ENCODE data around the gene TFCP2.

The TFCP2 gene

GRCh38 chr12:51174501-51174900 is 1.6 kb upstream of the TFCP2 start:
- CTCF ChIA-PET = interaction anchor here (0.8 to 1.4 kb wide), 5 partner anchors 9 to 78 kb away, joined by 3 to 8 read pairs (median 3); no protein-coding TSS in a partner anchor
- POLR2A ChIA-PET = interaction anchor here (0.5 kb wide), 1 partner anchor 70 kb away, joined by 9 read pairs; no protein-coding TSS in a partner anchor

DNA sequence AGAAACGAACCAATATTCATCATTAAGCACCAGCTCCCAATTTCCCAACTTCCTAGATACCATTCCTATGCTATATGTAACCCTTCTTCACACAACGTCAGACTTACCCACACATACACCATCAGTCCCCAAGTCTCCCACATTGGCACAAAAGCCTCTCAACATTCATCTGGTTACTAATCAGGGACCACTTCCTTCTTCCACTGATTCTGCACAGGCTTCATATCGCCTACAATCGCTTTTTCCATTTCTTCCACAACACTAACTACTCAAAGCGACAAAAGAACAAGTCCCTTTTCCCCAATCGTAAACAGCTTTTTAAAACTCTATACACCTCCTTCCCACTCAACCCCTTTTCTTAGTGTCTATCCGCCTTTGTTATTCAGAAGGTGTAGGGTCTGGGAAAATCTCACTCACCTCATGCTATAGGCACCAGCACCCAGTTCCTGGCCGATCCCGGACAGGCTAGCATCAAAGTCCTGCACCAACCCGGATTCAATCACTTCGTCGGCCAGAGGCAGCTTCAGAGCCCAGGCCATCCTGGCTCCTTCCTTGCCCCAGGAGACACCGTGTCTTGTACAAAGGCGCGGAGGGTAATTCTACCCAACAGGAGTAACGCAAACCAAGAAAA is 936 bp downstream of the TFCP2 start:
- DNase-seq (ENCODE audit: extremely low spot score) = peak; percentile 29
- POLR2A ChIA-PET = interaction anchor here (0.5 to 1.6 kb wide), 2 partner anchors 46 to 651 kb away, joined by 4 read pairs; partner anchors contain the start of gene POU6F1
- no peak for TF ChIP-seq CTCF (IDR thresholded peaks at IDR 0.05; ENCODE audit: control extremely low read depth, extremely low read depth, low read depth, missing control alignments)
- CTCF ChIA-PET = interaction anchor here (1.6 kb wide), 1 partner anchor 17 kb away, joined by 5 read pairs; no protein-coding TSS in a partner anchor

More at GRCh38 chr12:51174501-51174900, 1.6 kb upstream of the TFCP2 start:
- no peak for TF ChIP-seq CTCF (IDR thresholded peaks at IDR 0.05; ENCODE audit: control extremely low read depth, extremely low read depth, low read depth, missing control alignments)
- DNase-seq (ENCODE audit: extremely low spot score) = no peak

- ChIA-PET CTCF (no interaction called here), POLR2A (no interaction called here)
- TF ChIP-seq CTCF (IDR thresholded peaks at IDR 0.05; ENCODE audit: control extremely low read depth, extremely low read depth, low read depth, missing control alignments) = no peak
Observed at GRCh38 chr12:51163795-51164194, 9.1 kb downstream of the TFCP2 start.

GRCh38 chr12:51162217-51162616 is 10.7 kb downstream of the TFCP2 start:
- TF ChIP-seq CTCF (IDR thresholded peaks at IDR 0.05; ENCODE audit: control extremely low read depth, extremely low read depth, low read depth, missing control alignments) = no peak
- CTCF ChIA-PET = interaction anchor here (1.1 kb wide), 1 partner anchor 11 kb away, joined by 4 read pairs; no protein-coding TSS in a partner anchor
- POLR2A ChIA-PET = no interaction called here

More at GRCh38 chr12:51163795-51164194, 9.1 kb downstream of the TFCP2 start:
- no peak for DNase-seq (ENCODE audit: extremely low spot score)

DNA sequence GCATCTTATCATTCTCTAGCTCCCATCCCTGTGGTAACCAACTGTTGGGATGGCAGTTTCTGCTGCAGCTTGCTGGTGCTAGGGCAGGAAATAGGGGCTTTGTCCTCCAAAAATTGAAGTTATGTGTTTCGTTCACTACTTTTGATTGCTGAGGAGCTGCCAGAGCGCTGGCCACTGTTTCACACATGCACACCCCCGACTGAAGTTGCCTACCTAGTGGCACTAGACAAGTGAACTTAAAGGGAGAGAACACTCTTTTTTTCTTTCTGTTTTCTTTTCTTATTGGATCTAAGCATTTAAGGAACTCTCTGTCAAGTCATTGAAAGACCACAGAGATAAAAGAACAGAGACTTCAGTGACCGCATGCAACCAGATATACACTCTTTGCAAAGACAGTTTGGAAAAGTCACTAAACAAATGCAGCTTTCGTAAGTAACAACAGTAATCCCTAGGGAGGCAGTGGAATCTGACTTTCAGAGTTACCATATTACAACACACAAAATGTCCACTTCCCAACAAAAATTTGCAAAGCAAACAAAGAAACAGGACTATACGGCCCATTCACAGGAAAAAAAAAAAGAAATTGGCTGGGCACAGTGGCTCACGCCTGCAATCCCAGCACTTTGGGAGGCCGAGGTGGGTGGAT is 12.0 kb downstream of the TFCP2 start:
- POLR2A ChIA-PET = no interaction called here
- DNase-seq (ENCODE audit: extremely low spot score) = no peak
- TF ChIP-seq CTCF (IDR thresholded peaks at IDR 0.05; ENCODE audit: control extremely low read depth, extremely low read depth, low read depth, missing control alignments) = no peak
- CTCF ChIA-PET = no interaction called here

More at GRCh38 chr12:51162217-51162616, 10.7 kb downstream of the TFCP2 start:
- DNase-seq (ENCODE audit: extremely low spot score) = no peak

GRCh38 chr12:51156245-51156765 is 16.6 kb downstream of the TFCP2 start:
- CTCF ChIA-PET = no interaction called here
- POLR2A ChIA-PET = no interaction called here
- DNase-seq (ENCODE audit: extremely low spot score) = no peak
- TF ChIP-seq CTCF (IDR thresholded peaks at IDR 0.05; ENCODE audit: control extremely low read depth, extremely low read depth, low read depth, missing control alignments) = no peak
